Measurements from ENCODE around the gene MEIS2. TPM values are rescaled to one million over a fixed set of nuclear protein-coding genes. Genes with fewer than 3 reads are reported as not detected.

Gene MEIS2
- total RNA-seq, 1 experiment from 2014 or later: 17.5 TPM

DNA sequence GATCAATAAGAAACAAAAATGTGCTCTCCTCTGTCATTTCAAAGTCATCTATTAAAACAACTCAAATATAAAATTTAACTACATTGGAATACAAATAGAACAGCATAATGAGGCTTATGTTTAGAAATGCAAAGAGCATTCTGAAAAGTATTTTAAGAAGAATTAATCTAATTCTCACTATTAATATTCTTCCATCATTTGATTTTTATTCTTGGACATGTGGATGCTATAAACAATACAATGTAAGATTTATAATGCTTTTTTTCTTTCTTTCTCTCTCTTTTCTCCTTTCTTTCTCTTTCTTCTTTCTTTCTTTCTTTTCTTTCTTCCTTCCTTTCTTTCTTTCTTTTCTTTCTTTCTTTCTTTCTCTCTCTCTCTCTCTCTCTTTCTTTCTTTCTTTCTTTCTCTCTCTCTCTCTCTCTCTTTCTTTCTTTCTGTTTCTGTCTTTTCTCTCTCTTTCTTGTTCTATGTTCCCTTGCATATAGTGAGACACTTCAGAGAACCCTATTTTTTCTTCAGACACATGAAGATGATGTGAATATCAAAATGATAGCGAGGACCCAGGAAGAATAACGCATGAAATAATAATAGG is 32.6 kb upstream of the MEIS2 start:
- H4K20me1 ChIP-seq (ENCODE audit: low read length): no peaks in the 10 kb centered on the region
- TF ChIP-seq, protein P1, sequence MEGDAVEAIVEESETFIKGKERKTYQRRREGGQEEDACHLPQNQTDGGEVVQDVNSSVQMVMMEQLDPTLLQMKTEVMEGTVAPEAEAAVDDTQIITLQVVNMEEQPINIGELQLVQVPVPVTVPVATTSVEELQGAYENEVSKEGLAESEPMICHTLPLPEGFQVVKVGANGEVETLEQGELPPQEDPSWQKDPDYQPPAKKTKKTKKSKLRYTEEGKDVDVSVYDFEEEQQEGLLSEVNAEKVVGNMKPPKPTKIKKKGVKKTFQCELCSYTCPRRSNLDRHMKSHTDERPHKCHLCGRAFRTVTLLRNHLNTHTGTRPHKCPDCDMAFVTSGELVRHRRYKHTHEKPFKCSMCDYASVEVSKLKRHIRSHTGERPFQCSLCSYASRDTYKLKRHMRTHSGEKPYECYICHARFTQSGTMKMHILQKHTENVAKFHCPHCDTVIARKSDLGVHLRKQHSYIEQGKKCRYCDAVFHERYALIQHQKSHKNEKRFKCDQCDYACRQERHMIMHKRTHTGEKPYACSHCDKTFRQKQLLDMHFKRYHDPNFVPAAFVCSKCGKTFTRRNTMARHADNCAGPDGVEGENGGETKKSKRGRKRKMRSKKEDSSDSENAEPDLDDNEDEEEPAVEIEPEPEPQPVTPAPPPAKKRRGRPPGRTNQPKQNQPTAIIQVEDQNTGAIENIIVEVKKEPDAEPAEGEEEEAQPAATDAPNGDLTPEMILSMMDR (conservative IDR thresholded peaks at IDR 0.05; ENCODE audit: low read depth, low read length): no peak
- TF ChIP-seq EZH2 (IDR thresholded peaks at IDR 0.05; ENCODE audit: low read length, unreplicated experiment): no peak
- no peak for TF ChIP-seq EZH2phosphoT487 (IDR thresholded peaks at IDR 0.05; ENCODE audit: borderline replicate concordance, low read length)
- H3K79me2 ChIP-seq (ENCODE audit: low read length): no peaks in the 10 kb centered on the region
- no peaks in the 10 kb centered on the region for H3K9me3 ChIP-seq (ENCODE audit: low read length)
- intact Hi-C loops (cut with micrococcal nuclease): loop anchor here (1.0 to 10.0 kb wide), 6 partner anchors 250 to 1848 kb away; no protein-coding TSS in a partner anchor
- CTCF ChIA-PET: interaction anchor here (0.5 to 1.0 kb wide), 6 partner anchors 214 to 1405 kb away, joined by 3 to 5 read pairs (median 3); no protein-coding TSS in a partner anchor
- no peak overlapping the region for H3K9ac ChIP-seq (ENCODE audit: low read length)
- peaks cover 9% of the 10 kb centered on the region; the same call in 1 of the 2 replicates for H3K4me1 ChIP-seq (ENCODE audit: insufficient read depth, low read length)
- ATAC-seq: no peak
- no peaks in the 10 kb centered on the region for H3K9me2 ChIP-seq (replicated peaks; ENCODE audit: low read length)
- no peak overlapping the region for H2AFZ ChIP-seq (ENCODE audit: low read length)
- H3F3A ChIP-seq (ENCODE audit: low read length, unreplicated experiment): no peaks in the 10 kb centered on the region
- H3K4me3 ChIP-seq (ENCODE audit: low read length): no peak overlapping the region
- POLR2A ChIA-PET (ENCODE audit: unreplicated experiment): interaction anchor here (0.6 kb wide), 1 partner anchor 33 kb away, joined by 3 read pairs; no protein-coding TSS in a partner anchor
- H3K27ac ChIP-seq (ENCODE audit: low read length): no peak overlapping the region
- peaks cover 7% of the 10 kb centered on the region; the same call in 1 of the 2 replicates for H3K27me3 ChIP-seq (ENCODE audit: low read length)
- BruUV-seq (replicated peaks): no TSS peak
- H3K36me3 ChIP-seq (ENCODE audit: low read depth, low read length): no peaks in the 10 kb centered on the region
- H3K4me2 ChIP-seq (ENCODE audit: low read length): no peak overlapping the region
- DNase-seq: no peak

DNA sequence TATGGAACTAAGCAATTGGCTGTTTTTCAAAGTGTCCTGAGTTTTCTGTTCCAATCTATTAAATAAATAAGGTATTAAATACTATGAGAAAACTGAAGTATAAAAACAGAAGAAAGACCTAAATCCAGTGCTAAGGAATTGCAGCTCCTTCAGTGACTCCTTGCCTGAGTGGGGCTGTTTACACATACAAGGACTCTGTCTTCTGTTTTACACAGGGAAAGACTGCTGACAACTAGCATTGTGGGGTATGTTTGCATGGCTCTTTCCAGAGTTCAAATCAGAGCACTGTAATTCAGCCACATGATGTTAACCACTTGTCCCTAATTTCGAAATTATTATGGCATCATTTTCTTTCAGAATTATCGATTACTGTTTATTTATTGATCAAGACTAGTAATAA is 31.3 kb upstream of the MEIS2 start:
- POLR2A ChIA-PET (ENCODE audit: unreplicated experiment): no interaction called here
- no peaks in the 10 kb centered on the region for H3K36me3 ChIP-seq (ENCODE audit: low read depth, low read length)
- 0 out of 2 replicates have a peak overlapping the region, but pooled peaks have one; percentile 21 for H2AFZ ChIP-seq (ENCODE audit: low read length)
- H3K4me3 ChIP-seq (ENCODE audit: low read length): no peak overlapping the region
- H3K9me3 ChIP-seq (ENCODE audit: low read length): no peaks in the 10 kb centered on the region
- no peak overlapping the region for H3K4me2 ChIP-seq (ENCODE audit: low read length)
- H3K9ac ChIP-seq (ENCODE audit: low read length): no peak overlapping the region
- ATAC-seq: no peak
- no peak for DNase-seq
- H3K9me2 ChIP-seq (replicated peaks; ENCODE audit: low read length): no peaks in the 10 kb centered on the region
- TF ChIP-seq EZH2 (IDR thresholded peaks at IDR 0.05; ENCODE audit: low read length, unreplicated experiment) (no peak), EZH2phosphoT487 (IDR thresholded peaks at IDR 0.05; ENCODE audit: borderline replicate concordance, low read length) (no peak)
- TF ChIP-seq, protein P1 (conservative IDR thresholded peaks at IDR 0.05; ENCODE audit: low read depth, low read length): no peak
- H3K27me3 ChIP-seq (ENCODE audit: low read length): peaks cover 7% of the 10 kb centered on the region; the same call in 1 of the 2 replicates
- intact Hi-C loops (cut with micrococcal nuclease): loop anchor here (2.0 to 10.0 kb wide), 5 partner anchors 339 to 1847 kb away; no protein-coding TSS in a partner anchor
- H3K27ac ChIP-seq (ENCODE audit: low read length): no peak overlapping the region
- CTCF ChIA-PET: interaction anchor here (0.6 kb wide), 1 partner anchor 346 kb away, joined by 3 read pairs; no protein-coding TSS in a partner anchor
- no peaks in the 10 kb centered on the region for H3F3A ChIP-seq (ENCODE audit: low read length, unreplicated experiment)
- BruUV-seq (replicated peaks): no TSS peak
- no peaks in the 10 kb centered on the region for H4K20me1 ChIP-seq (ENCODE audit: low read length)
- peaks cover 4% of the 10 kb centered on the region; the same call in 1 of the 2 replicates for H3K4me1 ChIP-seq (ENCODE audit: insufficient read depth, low read length)
- no peaks in the 10 kb centered on the region for H3K79me2 ChIP-seq (ENCODE audit: low read length)

DNA sequence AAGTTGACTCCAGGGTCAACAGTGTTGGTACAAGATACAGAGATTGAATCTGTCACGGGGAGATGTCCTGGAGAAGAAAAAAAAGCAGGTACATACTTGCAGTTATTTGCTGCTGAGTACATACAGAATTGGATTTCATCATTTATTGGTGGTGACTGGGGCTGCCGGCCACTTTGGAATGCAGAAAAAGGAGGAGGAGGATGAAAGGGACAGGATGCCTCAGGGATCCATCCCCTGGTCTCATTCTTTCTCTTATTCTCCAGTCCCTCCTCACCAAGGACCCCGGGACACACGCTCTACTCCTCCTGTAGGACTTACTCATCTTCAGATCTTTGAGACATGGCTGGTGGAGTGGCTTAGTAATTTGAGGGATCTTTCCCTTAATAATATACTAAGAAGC is 30.0 kb upstream of the MEIS2 start:
- no peak for DNase-seq
- peaks cover 7% of the 10 kb centered on the region; the same call in 1 of the 2 replicates for H3K27me3 ChIP-seq (ENCODE audit: low read length)
- CTCF ChIA-PET: no interaction called here
- H3K79me2 ChIP-seq (ENCODE audit: low read length): no peaks in the 10 kb centered on the region
- BruUV-seq (replicated peaks): no TSS peak
- no peak for TF ChIP-seq EZH2phosphoT487 (IDR thresholded peaks at IDR 0.05; ENCODE audit: borderline replicate concordance, low read length)
- TF ChIP-seq EZH2 (IDR thresholded peaks at IDR 0.05; ENCODE audit: low read length, unreplicated experiment): no peak
- TF ChIP-seq, protein P1 (conservative IDR thresholded peaks at IDR 0.05; ENCODE audit: low read depth, low read length): no peak
- no peaks in the 10 kb centered on the region for H3K4me1 ChIP-seq (ENCODE audit: insufficient read depth, low read length)
- POLR2A ChIA-PET (ENCODE audit: unreplicated experiment): no interaction called here
- H3K4me3 ChIP-seq (ENCODE audit: low read length): no peak overlapping the region
- H3K9me3 ChIP-seq (ENCODE audit: low read length): no peaks in the 10 kb centered on the region
- no peak overlapping the region for H3K27ac ChIP-seq (ENCODE audit: low read length)
- H3K9ac ChIP-seq (ENCODE audit: low read length): no peak overlapping the region
- no peaks in the 10 kb centered on the region for H3F3A ChIP-seq (ENCODE audit: low read length, unreplicated experiment)
- H2AFZ ChIP-seq (ENCODE audit: low read length): no peak overlapping the region
- no peaks in the 10 kb centered on the region for H3K9me2 ChIP-seq (replicated peaks; ENCODE audit: low read length)
- no peak for ATAC-seq
- intact Hi-C loops (cut with micrococcal nuclease): loop anchor here (5.0 to 10.0 kb wide), 4 partner anchors 338 to 1846 kb away; no protein-coding TSS in a partner anchor
- H4K20me1 ChIP-seq (ENCODE audit: low read length): no peaks in the 10 kb centered on the region
- H3K4me2 ChIP-seq (ENCODE audit: low read length): no peak overlapping the region
- H3K36me3 ChIP-seq (ENCODE audit: low read depth, low read length): no peaks in the 10 kb centered on the region
